ENCODE data around the gene MASP1. TPM values are rescaled to one million over a fixed set of nuclear protein-coding genes. Genes with fewer than 3 reads are reported as not detected.

Gene MASP1
- total and polyA plus RNA-seq, 2 experiments from 2014 or later, result 1.6 to 3.0 TPM

DNA sequence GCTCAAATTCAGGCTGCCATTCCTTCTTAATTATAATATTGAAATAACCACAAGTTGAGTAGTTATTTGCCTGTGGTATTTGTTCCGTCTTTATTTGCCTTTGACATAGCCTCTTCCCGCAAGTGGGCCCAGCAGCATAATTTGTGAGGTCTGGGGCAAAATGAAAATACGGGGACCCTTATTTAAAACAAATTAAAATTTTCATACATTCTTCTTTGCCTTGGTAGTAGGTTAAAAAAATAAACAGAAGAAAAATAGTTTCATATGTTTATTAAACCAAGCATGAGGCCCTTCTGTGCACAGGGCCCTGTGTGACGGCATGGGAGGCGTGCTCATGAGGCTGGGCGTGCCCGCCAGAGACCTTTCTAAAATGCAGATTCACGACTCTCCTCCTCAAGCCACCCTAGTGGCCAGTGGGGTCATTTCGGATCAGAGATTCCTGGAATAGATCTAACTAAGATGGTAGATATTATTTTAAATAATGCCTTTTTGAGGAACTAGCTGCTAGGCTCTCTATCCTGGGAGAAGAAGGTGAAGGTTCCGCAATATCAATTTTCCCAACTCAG is 35.4 kb downstream of the MASP1 start:
- Histone ChIP-seq H3K4me3 (no peak overlapping the region), H3K9me2 (ENCODE audit: insufficient read depth) (peaks cover 4% of the 10 kb centered on the region; the same call in 1 of the 2 replicates), H2AFZ (no peak overlapping the region), H3K36me3 (ENCODE audit: insufficient read depth) (no peaks in the 10 kb centered on the region), H3K27ac (ENCODE audit: low read depth) (no peak overlapping the region), H4K20me1 (replicated peaks; ENCODE audit: insufficient read depth) (no peaks in the 10 kb centered on the region), H3K27me3 (ENCODE audit: insufficient read depth) (no peaks in the 10 kb centered on the region), H3K4me1 (ENCODE audit: insufficient read depth) (no peaks in the 10 kb centered on the region), H3F3A (replicated peaks; ENCODE audit: low read depth) (no peaks in the 10 kb centered on the region), H3K79me2 (replicated peaks; ENCODE audit: insufficient read depth) (no peaks in the 10 kb centered on the region), H3K4me2 (no peak overlapping the region)
- H3K4me3 Mint-ChIP-seq, result no peak overlapping the region
- DNase-seq (ENCODE audit: low spot score) (peak; percentile 47), ATAC-seq (peak; percentile 54; the same call in 2 of the 3 replicates)
- H3K4me1 Mint-ChIP-seq, result no peaks in the 10 kb centered on the region
- no peak overlapping the region for H3K27ac Mint-ChIP-seq
- peaks cover 2% of the 10 kb centered on the region for H3K27me3 Mint-ChIP-seq (ENCODE audit: insufficient read depth, low read depth, poor library complexity)
- H3K9me3 Mint-ChIP-seq, result no peaks in the 10 kb centered on the region
- no peaks in the 10 kb centered on the region for H3K36me3 Mint-ChIP-seq (ENCODE audit: low read depth)
- no peak for TF ChIP-seq POLR2AphosphoS5 (IDR thresholded peaks at IDR 0.05; ENCODE audit: low read depth)
- TF ChIP-seq, protein P1, sequence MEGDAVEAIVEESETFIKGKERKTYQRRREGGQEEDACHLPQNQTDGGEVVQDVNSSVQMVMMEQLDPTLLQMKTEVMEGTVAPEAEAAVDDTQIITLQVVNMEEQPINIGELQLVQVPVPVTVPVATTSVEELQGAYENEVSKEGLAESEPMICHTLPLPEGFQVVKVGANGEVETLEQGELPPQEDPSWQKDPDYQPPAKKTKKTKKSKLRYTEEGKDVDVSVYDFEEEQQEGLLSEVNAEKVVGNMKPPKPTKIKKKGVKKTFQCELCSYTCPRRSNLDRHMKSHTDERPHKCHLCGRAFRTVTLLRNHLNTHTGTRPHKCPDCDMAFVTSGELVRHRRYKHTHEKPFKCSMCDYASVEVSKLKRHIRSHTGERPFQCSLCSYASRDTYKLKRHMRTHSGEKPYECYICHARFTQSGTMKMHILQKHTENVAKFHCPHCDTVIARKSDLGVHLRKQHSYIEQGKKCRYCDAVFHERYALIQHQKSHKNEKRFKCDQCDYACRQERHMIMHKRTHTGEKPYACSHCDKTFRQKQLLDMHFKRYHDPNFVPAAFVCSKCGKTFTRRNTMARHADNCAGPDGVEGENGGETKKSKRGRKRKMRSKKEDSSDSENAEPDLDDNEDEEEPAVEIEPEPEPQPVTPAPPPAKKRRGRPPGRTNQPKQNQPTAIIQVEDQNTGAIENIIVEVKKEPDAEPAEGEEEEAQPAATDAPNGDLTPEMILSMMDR (conservative IDR thresholded peaks at IDR 0.05; ENCODE audit: low read depth in 2 of 2), result peak; percentile 19 to 42; a peak in 2 of 4 replicates

DNA sequence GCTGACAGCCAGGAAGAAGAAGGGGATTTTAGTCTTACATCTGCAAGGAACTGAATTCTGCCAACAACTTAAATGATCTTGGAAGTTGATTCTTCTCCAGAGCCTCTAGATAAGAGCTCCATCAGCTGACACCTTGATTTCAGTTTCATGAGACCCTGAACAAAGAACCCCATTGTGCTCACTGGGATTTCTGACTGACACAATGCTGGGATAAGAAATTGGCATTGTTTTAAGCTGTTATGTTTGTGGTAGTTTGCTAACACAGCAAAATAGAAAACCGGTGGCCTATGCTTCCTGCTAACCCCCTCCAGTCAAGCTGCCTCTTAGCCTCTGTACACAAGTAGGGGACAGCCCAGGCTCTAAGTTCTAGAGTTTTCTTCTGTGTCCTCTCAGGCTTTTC is 36.2 kb downstream of the MASP1 start:
- ATAC-seq (no peak), DNase-seq (ENCODE audit: low spot score) (no peak)
- H4K20me1 ChIP-seq (replicated peaks; ENCODE audit: insufficient read depth), result no peaks in the 10 kb centered on the region
- peaks cover 2% of the 10 kb centered on the region for H3K27me3 Mint-ChIP-seq (ENCODE audit: insufficient read depth, low read depth, poor library complexity)
- H3K4me1 Mint-ChIP-seq, result no peaks in the 10 kb centered on the region
- no peak overlapping the region for H3K4me2 ChIP-seq
- H3K27ac ChIP-seq (ENCODE audit: low read depth), result no peak overlapping the region
- H3K9me2 ChIP-seq (ENCODE audit: insufficient read depth), result peaks cover 7% of the 10 kb centered on the region; the same call in 1 of the 2 replicates
- H3K27me3 ChIP-seq (ENCODE audit: insufficient read depth), result no peaks in the 10 kb centered on the region
- no peak overlapping the region for H3K4me3 ChIP-seq
- no peaks in the 10 kb centered on the region for H3K36me3 ChIP-seq (ENCODE audit: insufficient read depth)
- no peak overlapping the region for H3K27ac Mint-ChIP-seq
- H3K9me3 Mint-ChIP-seq, result no peaks in the 10 kb centered on the region
- H2AFZ ChIP-seq, result no peak overlapping the region
- H3K4me1 ChIP-seq (ENCODE audit: insufficient read depth), result no peaks in the 10 kb centered on the region
- H3K4me3 Mint-ChIP-seq, result no peak overlapping the region
- no peaks in the 10 kb centered on the region for H3F3A ChIP-seq (replicated peaks; ENCODE audit: low read depth)
- H3K36me3 Mint-ChIP-seq (ENCODE audit: low read depth), result no peaks in the 10 kb centered on the region
- no peaks in the 10 kb centered on the region for H3K79me2 ChIP-seq (replicated peaks; ENCODE audit: insufficient read depth)
- no peak for TF ChIP-seq STAT1 (IDR thresholded peaks at IDR 0.05; ENCODE audit: unreplicated experiment)
- TF ChIP-seq, protein P2, sequence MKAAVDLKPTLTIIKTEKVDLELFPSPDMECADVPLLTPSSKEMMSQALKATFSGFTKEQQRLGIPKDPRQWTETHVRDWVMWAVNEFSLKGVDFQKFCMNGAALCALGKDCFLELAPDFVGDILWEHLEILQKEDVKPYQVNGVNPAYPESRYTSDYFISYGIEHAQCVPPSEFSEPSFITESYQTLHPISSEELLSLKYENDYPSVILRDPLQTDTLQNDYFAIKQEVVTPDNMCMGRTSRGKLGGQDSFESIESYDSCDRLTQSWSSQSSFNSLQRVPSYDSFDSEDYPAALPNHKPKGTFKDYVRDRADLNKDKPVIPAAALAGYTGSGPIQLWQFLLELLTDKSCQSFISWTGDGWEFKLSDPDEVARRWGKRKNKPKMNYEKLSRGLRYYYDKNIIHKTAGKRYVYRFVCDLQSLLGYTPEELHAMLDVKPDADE (IDR thresholded peaks at IDR 0.05), result no peak
- no peak for TF ChIP-seq NANOG (IDR thresholded peaks at IDR 0.05; ENCODE audit: borderline replicate concordance)
- no peak for TF ChIP-seq ZNF114 (CRISPR knock-in tag; IDR thresholded peaks at IDR 0.05)
- TF ChIP-seq CREB1 (CRISPR knock-in tag; IDR thresholded peaks at IDR 0.05; ENCODE audit: low read depth), result no peak
- no peak for TF ChIP-seq EZH2phosphoT487 (IDR thresholded peaks at IDR 0.05; ENCODE audit: unreplicated experiment)
- no peak for TF ChIP-seq JUNB (IDR thresholded peaks at IDR 0.05; ENCODE audit: unreplicated experiment)
- TF ChIP-seq, protein P3, sequence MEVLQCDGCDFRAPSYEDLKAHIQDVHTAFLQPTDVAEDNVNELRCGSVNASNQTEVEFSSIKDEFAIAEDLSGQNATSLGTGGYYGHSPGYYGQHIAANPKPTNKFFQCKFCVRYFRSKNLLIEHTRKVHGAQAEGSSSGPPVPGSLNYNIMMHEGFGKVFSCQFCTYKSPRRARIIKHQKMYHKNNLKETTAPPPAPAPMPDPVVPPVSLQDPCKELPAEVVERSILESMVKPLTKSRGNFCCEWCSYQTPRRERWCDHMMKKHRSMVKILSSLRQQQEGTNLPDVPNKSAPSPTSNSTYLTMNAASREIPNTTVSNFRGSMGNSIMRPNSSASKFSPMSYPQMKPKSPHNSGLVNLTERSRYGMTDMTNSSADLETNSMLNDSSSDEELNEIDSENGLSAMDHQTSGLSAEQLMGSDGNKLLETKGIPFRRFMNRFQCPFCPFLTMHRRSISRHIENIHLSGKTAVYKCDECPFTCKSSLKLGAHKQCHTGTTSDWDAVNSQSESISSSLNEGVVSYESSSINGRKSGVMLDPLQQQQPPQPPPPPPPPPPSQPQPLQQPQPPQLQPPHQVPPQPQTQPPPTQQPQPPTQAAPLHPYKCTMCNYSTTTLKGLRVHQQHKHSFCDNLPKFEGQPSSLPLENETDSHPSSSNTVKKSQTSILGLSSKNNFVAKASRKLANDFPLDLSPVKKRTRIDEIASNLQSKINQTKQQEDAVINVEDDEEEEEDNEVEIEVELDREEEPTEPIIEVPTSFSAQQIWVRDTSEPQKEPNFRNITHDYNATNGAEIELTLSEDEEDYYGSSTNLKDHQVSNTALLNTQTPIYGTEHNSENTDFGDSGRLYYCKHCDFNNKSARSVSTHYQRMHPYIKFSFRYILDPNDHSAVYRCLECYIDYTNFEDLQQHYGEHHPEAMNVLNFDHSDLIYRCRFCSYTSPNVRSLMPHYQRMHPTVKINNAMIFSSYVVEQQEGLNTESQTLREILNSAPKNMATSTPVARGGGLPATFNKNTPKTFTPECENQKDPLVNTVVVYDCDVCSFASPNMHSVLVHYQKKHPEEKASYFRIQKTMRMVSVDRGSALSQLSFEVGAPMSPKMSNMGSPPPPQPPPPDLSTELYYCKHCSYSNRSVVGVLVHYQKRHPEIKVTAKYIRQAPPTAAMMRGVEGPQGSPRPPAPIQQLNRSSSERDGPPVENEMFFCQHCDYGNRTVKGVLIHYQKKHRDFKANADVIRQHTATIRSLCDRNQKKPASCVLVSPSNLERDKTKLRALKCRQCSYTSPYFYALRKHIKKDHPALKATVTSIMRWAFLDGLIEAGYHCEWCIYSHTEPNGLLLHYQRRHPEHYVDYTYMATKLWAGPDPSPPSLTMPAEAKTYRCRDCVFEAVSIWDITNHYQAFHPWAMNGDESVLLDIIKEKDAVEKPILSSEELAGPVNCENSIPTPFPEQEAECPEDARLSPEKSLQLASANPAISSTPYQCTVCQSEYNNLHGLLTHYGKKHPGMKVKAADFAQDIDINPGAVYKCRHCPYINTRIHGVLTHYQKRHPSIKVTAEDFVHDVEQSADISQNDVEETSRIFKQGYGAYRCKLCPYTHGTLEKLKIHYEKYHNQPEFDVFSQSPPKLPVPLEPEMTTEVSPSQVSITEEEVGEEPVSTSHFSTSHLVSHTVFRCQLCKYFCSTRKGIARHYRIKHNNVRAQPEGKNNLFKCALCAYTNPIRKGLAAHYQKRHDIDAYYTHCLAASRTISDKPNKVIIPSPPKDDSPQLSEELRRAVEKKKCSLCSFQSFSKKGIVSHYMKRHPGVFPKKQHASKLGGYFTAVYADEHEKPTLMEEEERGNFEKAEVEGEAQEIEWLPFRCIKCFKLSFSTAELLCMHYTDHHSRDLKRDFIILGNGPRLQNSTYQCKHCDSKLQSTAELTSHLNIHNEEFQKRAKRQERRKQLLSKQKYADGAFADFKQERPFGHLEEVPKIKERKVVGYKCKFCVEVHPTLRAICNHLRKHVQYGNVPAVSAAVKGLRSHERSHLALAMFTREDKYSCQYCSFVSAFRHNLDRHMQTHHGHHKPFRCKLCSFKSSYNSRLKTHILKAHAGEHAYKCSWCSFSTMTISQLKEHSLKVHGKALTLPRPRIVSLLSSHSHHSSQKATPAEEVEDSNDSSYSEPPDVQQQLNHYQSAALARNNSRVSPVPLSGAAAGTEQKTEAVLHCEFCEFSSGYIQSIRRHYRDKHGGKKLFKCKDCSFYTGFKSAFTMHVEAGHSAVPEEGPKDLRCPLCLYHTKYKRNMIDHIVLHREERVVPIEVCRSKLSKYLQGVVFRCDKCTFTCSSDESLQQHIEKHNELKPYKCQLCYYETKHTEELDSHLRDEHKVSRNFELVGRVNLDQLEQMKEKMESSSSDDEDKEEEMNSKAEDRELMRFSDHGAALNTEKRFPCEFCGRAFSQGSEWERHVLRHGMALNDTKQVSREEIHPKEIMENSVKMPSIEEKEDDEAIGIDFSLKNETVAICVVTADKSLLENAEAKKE (CRISPR knock-in tag; IDR thresholded peaks at IDR 0.05), result no peak
- no peak for TF ChIP-seq ZNF331 (CRISPR knock-in tag; IDR thresholded peaks at IDR 0.05; ENCODE audit: low read depth)
- no peak for TF ChIP-seq POLR2AphosphoS5 (IDR thresholded peaks at IDR 0.05; ENCODE audit: low read depth)
